ENCODE data around the gene SNRNP35. TPM values are rescaled to one million over a fixed set of nuclear protein-coding genes. Genes with fewer than 3 reads are reported as not detected.
"Not testable (repeated sequence)": the region's sequence is repeated elsewhere in the genome, so short reads cannot be mapped to it uniquely, and the experiment has no call there.

The SNRNP35 gene
- 24.0 and 33.8 TPM in 2 replicates for total RNA-seq (2014; rRNA removed; shearing (Covaris generic))
- polyA plus RNA-seq (2014; cell fraction: nucleus; rRNA removed): 11.4 and 19.8 TPM in 2 replicates

- peak; percentile 50 for DNase-seq (ENCODE audit: extremely low read depth, low read depth)
Observed at GRCh38 chr12:123457980-123458779, at the start of gene SNRNP35. SNRNP35 (plus strand) TSS chr12:123458139; CDS start chr12:123465541, 7,402 bp downstream.

DNA sequence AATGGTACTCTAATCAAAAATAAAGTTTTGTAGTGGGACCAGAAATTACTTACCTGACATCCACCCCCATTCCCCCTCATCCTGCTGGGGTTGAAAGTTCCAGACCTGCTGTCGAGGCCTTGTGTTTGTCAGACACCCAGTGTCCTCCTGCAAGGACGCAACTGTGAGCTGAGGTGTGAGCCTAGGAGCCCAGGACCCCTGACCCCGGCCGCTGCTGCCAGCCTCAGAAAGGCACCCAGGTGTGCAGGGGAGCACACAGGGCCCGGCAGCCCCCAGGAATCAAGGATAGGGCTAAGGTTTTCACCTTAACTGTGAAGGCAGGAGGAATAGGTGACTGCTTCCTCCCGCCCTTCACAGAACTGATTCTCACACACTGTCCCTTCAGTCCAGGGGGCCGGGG, 49.3 kb upstream of the SNRNP35 start:
- not testable (repeated sequence) for DNase-seq (ENCODE audit: extremely low read depth, low read depth)

DNA sequence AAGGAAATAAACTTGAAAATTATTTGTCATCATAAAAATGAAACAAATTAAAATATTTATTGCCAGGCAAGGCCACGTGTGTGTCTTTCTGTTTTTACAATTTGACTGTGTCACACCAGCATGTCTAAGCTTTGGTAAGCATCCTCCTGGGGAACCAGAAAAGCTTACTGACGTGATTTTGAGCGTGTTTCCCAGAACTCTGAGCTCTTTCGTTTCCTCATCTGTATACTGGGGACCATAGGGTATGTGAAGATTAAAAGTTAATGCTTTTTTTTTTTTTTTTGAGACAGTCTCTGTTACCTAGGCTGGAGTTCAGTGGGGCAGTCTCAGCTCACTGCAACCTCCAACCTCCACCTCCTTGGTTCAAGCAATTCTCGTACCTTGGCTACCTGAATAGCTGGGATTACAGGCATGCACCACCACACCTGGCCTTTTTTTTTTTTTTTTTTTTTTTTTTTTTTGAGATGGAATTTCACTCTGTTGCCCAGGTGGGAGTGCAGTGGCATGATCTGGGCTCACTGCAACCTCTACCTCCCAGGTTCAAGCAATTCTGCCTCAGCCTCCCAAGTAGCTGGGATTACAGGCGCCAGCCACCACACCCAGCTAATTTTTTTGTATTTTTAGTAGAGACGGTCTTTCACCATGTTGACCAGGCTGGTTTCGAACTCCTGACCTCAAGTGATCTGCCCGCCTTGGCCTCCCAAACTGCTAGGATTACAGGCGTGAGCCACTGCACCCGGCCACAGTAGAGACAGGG, 48.5 kb upstream of the SNRNP35 start:
- not testable (repeated sequence) for DNase-seq (ENCODE audit: extremely low read depth, low read depth)

GRCh38 chr12:123410041-123410412, 47.9 kb upstream of the SNRNP35 start:
- DNase-seq (ENCODE audit: extremely low read depth, low read depth): no peak

- no peak for DNase-seq (ENCODE audit: extremely low read depth, low read depth)
Observed at GRCh38 chr12:123421314-123421713, 36.6 kb upstream of the SNRNP35 start.

DNA sequence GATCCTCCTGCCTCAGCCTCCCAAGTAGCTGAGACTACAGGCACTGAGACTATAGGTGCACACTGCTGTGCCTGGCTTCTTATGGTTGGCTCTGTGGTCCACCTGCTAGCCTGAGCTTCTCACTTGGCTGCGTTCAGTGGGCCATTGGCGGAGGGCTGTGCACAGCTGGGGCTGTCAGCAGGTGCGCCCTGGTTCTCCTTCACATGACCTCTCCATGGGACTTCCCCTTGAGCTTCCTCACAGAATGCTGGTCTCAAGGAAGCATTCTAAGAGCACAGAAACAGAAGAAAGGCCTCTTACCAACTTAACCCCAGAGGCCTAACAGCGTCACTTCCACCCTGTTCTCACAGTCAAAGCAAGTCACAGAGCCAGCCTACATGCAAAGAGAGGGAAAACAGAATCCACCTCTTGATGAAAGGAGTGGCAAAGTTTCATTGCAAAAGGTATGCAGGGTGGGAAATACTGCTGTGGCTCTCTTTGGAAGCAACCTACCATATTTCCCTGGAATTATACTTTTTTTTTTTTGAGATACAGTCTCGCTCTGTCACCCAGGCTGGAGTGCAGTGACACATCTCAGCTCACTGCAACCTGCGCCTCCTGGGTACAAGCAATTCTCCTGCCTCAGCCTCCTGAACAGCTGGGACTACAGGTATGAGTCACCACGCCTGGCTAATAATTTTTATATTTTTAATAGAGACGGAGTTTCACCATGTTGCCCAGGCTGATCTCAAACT, 30.7 kb upstream of the SNRNP35 start:
- DNase-seq (ENCODE audit: extremely low read depth, low read depth): no peak

- no peak for DNase-seq (ENCODE audit: extremely low read depth, low read depth)
Observed at GRCh38 chr12:123428591-123428990, 29.3 kb upstream of the SNRNP35 start.

DNA sequence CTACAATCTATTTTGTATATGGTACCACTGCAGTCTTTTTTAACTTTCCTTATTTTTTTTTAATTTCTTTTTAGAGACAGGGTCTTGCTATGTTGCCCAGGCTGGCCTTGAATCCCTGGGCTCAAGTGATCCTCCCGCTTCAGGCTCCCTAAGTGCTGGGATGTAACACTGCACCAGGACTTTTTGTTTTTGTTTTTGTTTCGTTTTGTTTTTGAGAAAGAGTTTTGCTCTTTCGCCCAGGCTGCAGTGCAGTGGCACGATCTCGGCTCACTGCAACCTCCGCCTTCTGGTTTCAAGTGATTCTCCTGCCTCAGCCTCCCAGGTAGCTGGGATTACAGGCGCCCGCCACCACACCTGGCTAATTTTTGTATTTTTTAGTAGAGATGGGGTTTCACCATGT, 28.8 kb upstream of the SNRNP35 start:
- DNase-seq (ENCODE audit: extremely low read depth, low read depth): not testable (repeated sequence)

GRCh38 chr12:123431951-123432817, 25.8 kb upstream of the SNRNP35 start:
- DNase-seq (ENCODE audit: extremely low read depth, low read depth): not testable (repeated sequence)

GRCh38 chr12:123433615-123434014, 24.3 kb upstream of the SNRNP35 start:
- no peak for DNase-seq (ENCODE audit: extremely low read depth, low read depth)

DNA sequence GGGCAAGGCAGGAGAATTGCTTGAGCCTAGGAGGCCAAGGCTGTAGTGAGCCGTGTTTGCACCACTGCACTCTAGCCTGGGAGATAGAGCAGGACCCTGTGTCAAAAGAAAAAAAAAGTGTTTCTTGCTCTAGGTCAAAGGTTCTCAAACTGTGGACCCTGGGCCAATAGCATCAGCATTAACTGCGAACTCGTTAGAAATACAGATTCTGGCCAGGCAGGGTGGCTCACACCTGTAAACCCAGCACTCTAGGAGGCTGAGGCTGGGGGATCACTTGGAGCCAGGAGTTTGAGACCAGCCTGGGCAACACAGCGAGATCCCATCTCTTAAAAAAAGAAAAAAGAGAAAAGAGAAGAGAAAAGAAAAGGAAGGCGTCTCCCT, 22.3 kb upstream of the SNRNP35 start:
- no peak for DNase-seq (ENCODE audit: extremely low read depth, low read depth)

- DNase-seq (ENCODE audit: extremely low read depth, low read depth): peak; percentile 63
Observed at GRCh38 chr12:123436017-123436964, 21.6 kb upstream of the SNRNP35 start, which contains the start of gene RILPL2. RILPL2 (minus strand) TSS chr12:123436684; CDS start chr12:123436420, 264 bp downstream.

DNA sequence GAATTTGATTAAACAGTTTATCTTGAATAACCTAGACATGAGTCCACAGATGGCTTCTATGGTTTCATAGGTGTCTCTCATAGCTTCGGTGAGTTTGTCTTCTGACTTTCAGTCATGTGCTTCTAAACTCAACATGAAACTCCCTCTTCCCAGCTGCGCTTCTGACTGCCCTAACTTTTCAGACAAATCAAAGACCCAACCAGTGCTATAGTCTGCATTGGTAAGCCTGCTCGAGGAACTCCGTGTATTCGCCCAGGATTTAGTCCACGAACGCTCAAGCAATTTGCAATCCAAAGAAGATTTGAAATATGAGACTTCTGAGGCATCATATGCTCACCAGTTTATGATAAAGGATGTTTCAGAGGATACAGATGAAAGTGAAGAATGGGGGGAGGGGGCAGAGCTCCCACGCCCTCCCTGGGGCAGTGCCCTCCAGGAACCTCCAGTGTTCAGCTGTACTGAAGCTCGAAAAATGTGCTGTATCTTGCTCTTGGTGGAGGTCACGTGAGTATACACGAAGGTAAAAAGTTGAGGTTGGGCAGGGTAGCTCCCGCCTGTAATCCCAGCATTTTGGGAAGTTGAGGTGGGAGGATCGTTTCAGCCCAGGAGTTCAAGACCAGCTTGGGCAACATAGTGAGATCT, 16.3 kb upstream of the SNRNP35 start:
- no peak for DNase-seq (ENCODE audit: extremely low read depth, low read depth)

GRCh38 chr12:123442774-123443173, 15.2 kb upstream of the SNRNP35 start:
- DNase-seq (ENCODE audit: extremely low read depth, low read depth): no peak

DNA sequence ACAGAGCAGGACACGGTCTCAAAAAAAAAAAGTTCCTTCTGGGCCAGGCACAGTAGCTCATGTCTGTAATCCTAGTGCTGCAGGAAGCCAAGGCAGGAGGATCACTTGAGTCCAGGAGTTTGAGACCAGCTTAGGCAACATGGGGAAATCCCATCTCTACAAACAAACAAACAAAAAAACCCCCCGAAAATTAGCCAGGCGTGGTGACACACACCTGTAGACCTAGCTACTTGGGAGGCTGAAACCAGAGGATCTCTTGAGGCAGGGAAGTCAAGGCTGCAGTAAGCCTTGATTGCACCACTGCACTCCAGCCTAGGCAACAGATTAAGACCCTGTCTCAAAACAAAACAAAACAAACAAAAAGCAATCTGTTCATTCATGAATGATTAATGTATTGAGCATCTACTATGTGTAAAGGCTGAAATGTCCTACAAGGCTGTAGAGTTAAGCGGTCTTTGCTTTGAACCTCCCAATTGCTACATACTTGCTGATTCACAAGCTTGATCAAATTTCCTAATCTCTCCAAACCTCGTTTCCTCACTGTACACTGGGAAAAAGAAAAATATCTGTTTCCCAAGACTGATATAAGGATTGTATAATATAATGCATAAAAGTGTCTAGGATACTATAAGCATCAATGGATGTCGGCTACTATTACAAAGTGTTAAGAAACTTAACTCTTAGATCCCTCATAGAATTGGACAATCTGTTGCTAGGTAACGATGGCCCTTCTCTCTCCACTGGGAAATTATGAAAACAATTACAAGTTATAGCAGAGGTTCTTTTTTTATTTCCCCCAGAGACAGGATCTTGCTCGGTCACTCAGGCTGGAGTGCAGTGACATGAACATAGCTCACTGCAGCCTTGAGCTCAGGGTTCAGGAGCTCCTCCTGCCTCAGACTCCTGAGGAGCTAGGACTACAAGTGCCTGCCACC, 13.6 kb upstream of the SNRNP35 start:
- DNase-seq (ENCODE audit: extremely low read depth, low read depth): no peak

DNA sequence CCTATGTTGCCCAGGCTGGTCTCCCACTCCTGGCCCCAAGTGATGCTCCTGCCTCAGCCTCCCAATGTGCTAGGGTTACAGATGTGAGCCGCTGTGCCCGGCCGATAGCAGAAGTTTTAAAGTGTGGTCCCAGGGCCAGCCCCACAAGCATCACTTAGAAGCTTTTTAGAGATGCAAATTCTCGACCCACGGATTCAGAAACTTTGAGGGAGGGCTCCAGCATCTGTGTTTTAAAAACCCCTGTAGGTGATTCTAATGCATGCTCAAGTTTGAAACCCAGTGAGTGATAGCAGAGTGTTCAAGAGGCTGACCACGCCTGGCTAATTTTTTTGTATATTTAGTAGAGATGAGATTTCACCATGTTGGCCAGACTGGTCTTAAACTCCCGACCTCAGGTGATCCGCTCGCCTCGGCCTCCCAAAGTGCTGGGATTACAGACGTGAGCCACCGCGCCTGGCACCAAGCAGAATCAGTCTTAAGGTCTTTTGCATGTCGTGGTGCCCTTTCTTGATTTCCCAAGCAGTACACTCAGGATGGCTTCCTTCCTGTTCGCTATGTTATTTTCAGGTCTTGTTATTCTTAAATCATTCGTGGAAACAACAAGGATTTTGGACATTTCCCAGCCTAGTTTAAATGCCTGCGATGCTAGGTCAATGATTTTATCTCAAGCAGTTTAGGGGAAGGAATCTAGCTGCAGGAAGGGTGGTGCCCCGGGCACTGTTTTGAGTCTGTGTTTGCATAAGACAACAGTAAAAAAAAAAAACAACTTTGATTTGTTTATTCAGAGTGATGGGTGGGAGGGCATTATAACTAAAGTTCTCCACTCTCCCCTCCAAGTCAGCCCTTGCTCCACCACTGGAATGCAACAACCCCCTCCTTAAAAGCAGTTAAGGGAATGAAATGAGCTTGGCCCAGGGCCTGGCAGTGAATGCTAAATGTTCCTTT, 12.3 kb upstream of the SNRNP35 start:
- DNase-seq (ENCODE audit: extremely low read depth, low read depth): no peak
